Spleen (tissue), 11 donors: Measurements from ENCODE around the gene ARHGAP30. TPM values are rescaled to one million over a fixed set of nuclear protein-coding genes. Genes with fewer than 3 reads are reported as not detected.
A peak's percentile ranks its signal among the peaks of the same experiment; 100 is the strongest.
"Not testable (repeated sequence)": the region's sequence is repeated elsewhere in the genome, so short reads cannot be mapped to it uniquely, and the experiment has no call there.

Experiments
- DNase-seq: peaks from one replicate; pipeline ENCODE4 v3.0.0-alpha.2; 2020
- H3K27ac ChIP-seq, 8 donors: fragments of 200-600 bp; sonication (generic) in 7 of 8; 1 replicate in 4 of 8; 2 replicates in 4 of 8; pipeline versions ENCODE4 v1.5.0 to v1.8.0; 2016 to 2021; ENCODE audit warnings: inconsistent platforms in 4 of 8, mild to moderate bottlenecking in 4 of 8, moderate library complexity in 1 of 8
- H3K27me3 ChIP-seq, 7 donors: fragments of 200-600 bp; sonication (generic) in 6 of 7; replicated peaks in 1 of 7; 1 replicate in 4 of 7; 2 replicates in 3 of 7; pipeline versions ENCODE4 v1.5.0 to v1.8.0; 2016 to 2021; ENCODE audit warnings: inconsistent platforms in 3 of 7, mild to moderate bottlenecking in 1 of 7
- H3K36me3 ChIP-seq, 6 donors: fragments of 200-600 bp; sonication (generic) in 5 of 6; 1 replicate in 4 of 6; 2 replicates in 2 of 6; pipeline versions ENCODE4 v1.5.0 to v1.8.0; 2016 to 2021; ENCODE audit warnings: inconsistent platforms in 2 of 6
- H3K4me1 ChIP-seq, 6 donors: fragments of 200-600 bp; sonication (generic) in 5 of 6; 1 replicate in 3 of 6; 2 replicates in 3 of 6; pipeline versions ENCODE4 v1.5.0 to v1.8.0; 2016 to 2021; ENCODE audit warnings: inconsistent platforms in 3 of 6
- H3K4me3 ChIP-seq, 8 donors: fragments of 200-600 bp; sonication (generic) in 7 of 8; 1 replicate in 4 of 8; 2 replicates in 4 of 8; pipeline versions ENCODE4 v1.5.0 to v1.8.0; 2016 to 2021; ENCODE audit warnings: inconsistent platforms in 4 of 8, mild to moderate bottlenecking in 4 of 8, moderate library complexity in 2 of 8
- H3K9me3 ChIP-seq, 8 donors: fragments of 200-600 bp; sonication (generic) in 7 of 8; 1 replicate in 4 of 8; 2 replicates in 4 of 8; pipeline versions ENCODE4 v1.5.0 to v1.8.0; 2016 to 2021; ENCODE audit warnings: inconsistent platforms in 4 of 8
- POLR2A ChIP-seq, 3 donors: fragments of 450-650 bp; IDR thresholded peaks; one replicate each; pipeline ENCODE4 v1.5.1; 2017; ENCODE audit warnings: antibody characterized with exemption in 3 of 3, mild to moderate bottlenecking in 1 of 3
- POLR2AphosphoS5 ChIP-seq, 3 donors: sonication (generic); formaldehyde crosslinking; IDR thresholded peaks; one replicate each; pipeline ENCODE4 v1.5.1; 2017; ENCODE audit warnings: antibody characterized with exemption in 3 of 3
- WGBS, 5 donors: extraction: QIAGEN DNeasy Blood & Tissue Kit in 3 of 5; methylation state at CpG; one replicate each; pipeline versions ENCODE4 v1.1.5 to v1.1.7; 2013 to 2018; 5-methylcytosine and 5-hydroxymethylcytosine counted together
- intact Hi-C: fragments of 100-400 bp; cut with DNase I; formaldehyde crosslinking; loops from one replicate; pipeline ENCODE4 v1.15.0; 2023; ENCODE audit warnings: low total_unique reads
- polyA plus RNA-seq, 3 donors: library from polyadenylated mRNA; stranded (reverse); fragments of 200-250 nt; gene quantifications; one replicate each; pipeline ENCODE4 v1.2.1, GENCODE V29; 2013
- total RNA-seq, 7 donors: library from RNA; depleted of rRNA in 3 of 7; stranded (reverse); fragments of >200 nt in 3 of 7; fragmentation: NEBNext Ultra II Directional in 4 of 7; extraction: Animal tissue kit (Norgen Biotek cat#: 25700) in 4 of 7; gene quantifications; one replicate each; pipeline versions ENCODE4 v1.1.0 to v1.2.1, GENCODE V29; 2016 to 2021
- TF ChIP-seq, protein P1 (sequence below), 11 experiments: fragments of 200-600 bp in 7 of 11; fragments of 450-650 bp in 4 of 11; sonication (generic) in 4 of 11; IDR thresholded peaks in 8 of 11; conservative IDR thresholded peaks in 3 of 11; 1 replicate in 7 of 11; 2 replicates in 4 of 11; pipeline versions ENCODE4 v1.4.0 to v1.8.0; 2016 to 2021; ENCODE audit warnings: antibody characterized with exemption in 11 of 11, inconsistent platforms in 4 of 11, mild to moderate bottlenecking in 1 of 11
- donor health status: healthy with polysubstance abuse.
- donor health status: DM: no; HTN: no; CAD: no; lungs with moderate emphysema.
- donor health status: DM: no; HTN: no; CAD: no.
- donor health status: Bipolar disorder and iron deficiency.
- donor health status: healthy.
- donor health status: DM: no; HTN: no; CAD: no.
- donor health status: DM: yes; HTN: yes; CAD: no.

The ARHGAP30 gene
- total and polyA plus RNA-seq, 10 donors, result 28.8 to 145 (median 120) TPM

DNA sequence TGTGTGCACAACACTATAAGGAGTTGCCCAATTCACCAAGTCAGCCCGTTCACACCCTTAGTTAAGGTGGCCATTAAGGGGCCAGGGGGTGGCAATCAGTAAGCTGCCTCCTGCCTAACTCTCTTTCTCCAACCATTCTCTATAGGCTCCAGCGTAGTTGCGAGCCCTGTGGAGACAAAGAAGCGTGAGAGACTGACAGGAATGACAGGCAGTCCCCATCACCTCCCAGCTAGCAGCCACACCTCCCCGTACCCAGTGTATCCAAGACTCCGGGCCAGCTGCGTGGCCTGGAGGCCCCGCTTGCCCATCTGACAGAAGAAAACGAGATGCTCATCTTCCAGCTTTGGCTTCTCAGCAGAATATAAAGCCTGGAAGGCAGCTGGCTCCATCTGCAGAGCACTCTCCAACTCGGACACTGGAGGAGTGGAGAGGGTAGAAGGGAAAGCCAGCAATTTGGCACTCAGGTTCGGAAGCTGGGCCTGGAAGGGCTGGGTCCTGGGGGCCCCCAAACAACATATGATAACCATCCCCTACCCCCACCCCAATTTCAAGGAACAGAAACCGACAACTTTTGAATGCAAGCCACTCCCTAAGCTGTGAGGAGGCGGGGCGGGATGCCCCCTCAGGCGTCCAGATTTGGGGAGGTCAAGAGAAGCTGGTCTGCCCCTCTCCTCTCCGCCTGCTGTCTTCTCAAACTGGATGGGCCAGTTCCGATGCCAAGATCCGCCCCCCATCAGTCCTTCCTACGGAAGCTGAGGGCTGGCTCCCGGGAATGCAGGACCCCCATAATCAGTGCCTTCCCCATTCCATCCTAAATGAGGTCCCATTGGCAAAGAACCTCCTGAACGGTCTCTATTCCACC, 31.8 kb downstream of the ARHGAP30 start:
- TF ChIP-seq POLR2A (IDR thresholded peaks at IDR 0.05) (no peak), POLR2AphosphoS5 (IDR thresholded peaks at IDR 0.05) (no peak)
- TF ChIP-seq, protein P1, sequence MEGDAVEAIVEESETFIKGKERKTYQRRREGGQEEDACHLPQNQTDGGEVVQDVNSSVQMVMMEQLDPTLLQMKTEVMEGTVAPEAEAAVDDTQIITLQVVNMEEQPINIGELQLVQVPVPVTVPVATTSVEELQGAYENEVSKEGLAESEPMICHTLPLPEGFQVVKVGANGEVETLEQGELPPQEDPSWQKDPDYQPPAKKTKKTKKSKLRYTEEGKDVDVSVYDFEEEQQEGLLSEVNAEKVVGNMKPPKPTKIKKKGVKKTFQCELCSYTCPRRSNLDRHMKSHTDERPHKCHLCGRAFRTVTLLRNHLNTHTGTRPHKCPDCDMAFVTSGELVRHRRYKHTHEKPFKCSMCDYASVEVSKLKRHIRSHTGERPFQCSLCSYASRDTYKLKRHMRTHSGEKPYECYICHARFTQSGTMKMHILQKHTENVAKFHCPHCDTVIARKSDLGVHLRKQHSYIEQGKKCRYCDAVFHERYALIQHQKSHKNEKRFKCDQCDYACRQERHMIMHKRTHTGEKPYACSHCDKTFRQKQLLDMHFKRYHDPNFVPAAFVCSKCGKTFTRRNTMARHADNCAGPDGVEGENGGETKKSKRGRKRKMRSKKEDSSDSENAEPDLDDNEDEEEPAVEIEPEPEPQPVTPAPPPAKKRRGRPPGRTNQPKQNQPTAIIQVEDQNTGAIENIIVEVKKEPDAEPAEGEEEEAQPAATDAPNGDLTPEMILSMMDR (IDR thresholded peaks at IDR 0.05 in 8 of 11, conservative IDR thresholded peaks at IDR 0.05 in 3 of 11), result no peak
- H3K9me3 ChIP-seq, result no peaks in the 10 kb centered on the region
- H3K27me3 ChIP-seq, result no peaks in the 10 kb centered on the region
- intact Hi-C loops, result no loop called here
- peaks cover 5 to 66% (median 40%) of the 10 kb centered on the region in 6 donors for H3K36me3 ChIP-seq
- peaks cover 4 to 82% (median 49%) of the 10 kb centered on the region in 6 donors for H3K4me1 ChIP-seq
- peak overlapping the region; percentile 46 to 89 (median 60) for H3K4me3 ChIP-seq
- 69 to 72% (median 70%) methylated on average over 21 of the region's 21 CpGs for WGBS, 5 donors
- H3K27ac ChIP-seq, result peak overlapping the region; percentile 63 to 89 (median 78)
- DNase-seq, result no peak

GRCh38 chr1:161033751-161034150, 35.9 kb downstream of the ARHGAP30 start:
- Histone ChIP-seq H3K9me3 (no peaks in the 10 kb centered on the region), H3K27ac (no peak overlapping the region), H3K36me3 (peaks cover 0 to 25% (median under 1%) of the 10 kb centered on the region in 6 donors), H3K4me3 (no peak overlapping the region), H3K27me3 (no peaks in the 10 kb centered on the region), H3K4me1 (peaks cover 0 to 62% (median 25%) of the 10 kb centered on the region in 6 donors)
- DNase-seq, result no peak
- intact Hi-C loops, result no loop called here
- WGBS, 5 donors, result 95 to 98% (median 97%) methylated on average over 3 of the region's 3 CpGs
- TF ChIP-seq POLR2A (IDR thresholded peaks at IDR 0.05), result no peak
- no peak for TF ChIP-seq POLR2AphosphoS5 (IDR thresholded peaks at IDR 0.05)
- TF ChIP-seq, protein P1 (IDR thresholded peaks at IDR 0.05 in 8 of 11, conservative IDR thresholded peaks at IDR 0.05 in 3 of 11), result no peak

GRCh38 chr1:161032409-161032808, 37.3 kb downstream of the ARHGAP30 start:
- Histone ChIP-seq H3K27ac (no peak overlapping the region), H3K4me1 (peaks cover 0 to 48% (median 11%) of the 10 kb centered on the region in 6 donors), H3K4me3 (no peak overlapping the region), H3K36me3 (peaks cover 0 to 11% (median 0%) of the 10 kb centered on the region in 6 donors), H3K27me3 (no peaks in the 10 kb centered on the region), H3K9me3 (no peaks in the 10 kb centered on the region)
- TF ChIP-seq POLR2A (IDR thresholded peaks at IDR 0.05), result no peak
- no peak for TF ChIP-seq POLR2AphosphoS5 (IDR thresholded peaks at IDR 0.05)
- TF ChIP-seq, protein P1 (IDR thresholded peaks at IDR 0.05 in 8 of 11, conservative IDR thresholded peaks at IDR 0.05 in 3 of 11), result no peak
- intact Hi-C loops, result no loop called here
- 56 to 68% (median 64%) methylated on average over 1 of the region's 1 CpG for WGBS, 5 donors
- DNase-seq, result no peak

- 49 to 57% (median 51%) methylated on average over 2 of the region's 2 CpGs for WGBS, 5 donors
- Histone ChIP-seq H3K27ac (no peak overlapping the region), H3K27me3 (no peaks in the 10 kb centered on the region), H3K4me1 (peaks cover 0 to 43% (median 10%) of the 10 kb centered on the region in 6 donors), H3K9me3 (peaks cover 0 to 4% (median 0%) of the 10 kb centered on the region in 8 donors), H3K36me3 (peaks cover 0 to 6% (median 0%) of the 10 kb centered on the region in 6 donors), H3K4me3 (no peak overlapping the region)
- TF ChIP-seq POLR2A (IDR thresholded peaks at IDR 0.05) (no peak), POLR2AphosphoS5 (IDR thresholded peaks at IDR 0.05) (no peak)
- TF ChIP-seq, protein P1 (IDR thresholded peaks at IDR 0.05 in 8 of 11, conservative IDR thresholded peaks at IDR 0.05 in 3 of 11), result no peak
- intact Hi-C loops, result no loop called here
- DNase-seq, result no peak
Measured at GRCh38 chr1:161031874-161032273, 37.8 kb downstream of the ARHGAP30 start.

GRCh38 chr1:161029466-161029865, 40.2 kb downstream of the ARHGAP30 start:
- intact Hi-C loops, H3K27me3 ChIP-seq, H3K36me3 ChIP-seq, H3K9me3 ChIP-seq, H3K4me3 ChIP-seq, H3K27ac ChIP-seq, DNase-seq: not testable (repeated sequence)
- peaks cover 0 to 24% (median 5%) of the 10 kb centered on the region in 6 donors for H3K4me1 ChIP-seq
- 96 to 99% (median 97%) methylated on average over 17 to 32 of the region's 32 CpGs for WGBS, 5 donors

DNA sequence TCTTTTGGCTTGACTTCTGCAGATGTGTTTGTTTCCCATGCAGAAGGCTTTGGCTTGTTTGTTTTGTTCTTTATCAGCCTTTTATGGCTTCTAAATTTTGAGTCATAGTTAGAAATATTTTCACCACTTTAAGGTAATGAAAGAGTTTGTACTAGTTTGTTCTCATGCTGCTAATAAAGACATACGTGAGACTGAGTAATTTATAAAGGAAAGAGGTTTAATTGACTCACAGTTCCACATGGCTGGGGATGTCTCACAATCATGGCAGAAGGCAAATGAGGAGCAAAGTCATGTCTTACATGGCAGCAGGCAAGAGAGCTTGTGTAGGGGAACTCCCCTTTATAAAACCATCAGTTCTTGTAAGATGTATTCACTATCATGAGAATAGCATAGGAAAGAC, 42.7 kb downstream of the ARHGAP30 start:
- H3K4me1 ChIP-seq, H3K27me3 ChIP-seq, DNase-seq, H3K4me3 ChIP-seq, intact Hi-C loops, H3K9me3 ChIP-seq, H3K27ac ChIP-seq, H3K36me3 ChIP-seq: not testable (repeated sequence)
- WGBS, 5 donors, result 53 to 82% (median 70%) methylated on average over 1 of the region's 1 CpG
